ENCODE results near the gene MUC4. TPM values are rescaled to one million over a fixed set of nuclear protein-coding genes. Genes with fewer than 3 reads are reported as not detected.

The MUC4 gene
- total RNA-seq, 1 experiment from 2014 or later = 63.7 TPM

- POLR2A ChIA-PET (ENCODE audit: unreplicated experiment) = no interaction called here
- CTCF ChIA-PET = no interaction called here
Observed at GRCh38 chr3:195767792-195768191, 43.9 kb downstream of the MUC4 start.

GRCh38 chr3:195766671-195767070 lies 45.1 kb downstream of the MUC4 start:
- Histone ChIP-seq H3K36me3 (ENCODE audit: low read depth) (no peaks in the 10 kb centered on the region), H3K9me2 (ENCODE audit: insufficient read depth) (no peaks in the 10 kb centered on the region), H3K27me3 (ENCODE audit: insufficient read depth, low read depth) (no peaks in the 10 kb centered on the region), H3K4me3 (no peak overlapping the region), H3K79me2 (ENCODE audit: low read depth) (no peaks in the 10 kb centered on the region), H3K9me3 (ENCODE audit: insufficient read depth, low read depth) (no peaks in the 10 kb centered on the region), H4K20me1 (ENCODE audit: insufficient read depth) (no peaks in the 10 kb centered on the region), H2AFZ (no peak overlapping the region), H3F3A (ENCODE audit: insufficient read depth, low read depth) (no peaks in the 10 kb centered on the region), H3K27ac (no peak overlapping the region), H3K4me1 (replicated peaks; ENCODE audit: insufficient read depth) (no peaks in the 10 kb centered on the region), H3K4me2 (no peak overlapping the region)
- CTCF ChIA-PET = no interaction called here
- intact Hi-C loops (cut with micrococcal nuclease; ENCODE audit: unreplicated experiment) = no loop called here
- peak in 1 of 2 experiments; percentile 6 for DNase-seq
- BruUV-seq (replicated peaks) = no TSS peak
- TF ChIP-seq CTCF (conservative IDR thresholded peaks at IDR 0.05) (no peak), EZH2 (IDR thresholded peaks at IDR 0.05; ENCODE audit: low read depth) (no peak)
- POLR2A ChIA-PET (ENCODE audit: unreplicated experiment) = interaction anchor here (0.6 kb wide), 1 partner anchor 77 kb away, joined by 6 read pairs; no protein-coding TSS in a partner anchor

More at GRCh38 chr3:195767792-195768191, 43.9 kb downstream of the MUC4 start:
- no peak for DNase-seq
- TF ChIP-seq CTCF (conservative IDR thresholded peaks at IDR 0.05) = no peak
- TF ChIP-seq EZH2 (IDR thresholded peaks at IDR 0.05; ENCODE audit: low read depth) = no peak
- H3K4me3 ChIP-seq = no peak overlapping the region
- no peaks in the 10 kb centered on the region for H3K4me1 ChIP-seq (replicated peaks; ENCODE audit: insufficient read depth)
- no peaks in the 10 kb centered on the region for H3F3A ChIP-seq (ENCODE audit: insufficient read depth, low read depth)
- H3K9me3 ChIP-seq (ENCODE audit: insufficient read depth, low read depth) = no peaks in the 10 kb centered on the region
- no peaks in the 10 kb centered on the region for H3K36me3 ChIP-seq (ENCODE audit: low read depth)
- no peaks in the 10 kb centered on the region for H3K9me2 ChIP-seq (ENCODE audit: insufficient read depth)
- intact Hi-C loops (cut with micrococcal nuclease; ENCODE audit: unreplicated experiment) = no loop called here
- H3K79me2 ChIP-seq (ENCODE audit: low read depth) = no peaks in the 10 kb centered on the region
- no peak overlapping the region for H2AFZ ChIP-seq
- no peaks in the 10 kb centered on the region for H4K20me1 ChIP-seq (ENCODE audit: insufficient read depth)
- H3K4me2 ChIP-seq = no peak overlapping the region
- BruUV-seq (replicated peaks) = no TSS peak
- no peak overlapping the region for H3K27ac ChIP-seq
- H3K27me3 ChIP-seq (ENCODE audit: insufficient read depth, low read depth) = no peaks in the 10 kb centered on the region

- Histone ChIP-seq H4K20me1 (ENCODE audit: insufficient read depth) (no peaks in the 10 kb centered on the region), H3K9me2 (ENCODE audit: insufficient read depth) (no peaks in the 10 kb centered on the region), H3K4me3 (no peak overlapping the region), H3K4me2 (no peak overlapping the region), H3K36me3 (ENCODE audit: low read depth) (no peaks in the 10 kb centered on the region), H3F3A (ENCODE audit: insufficient read depth, low read depth) (no peaks in the 10 kb centered on the region), H3K79me2 (ENCODE audit: low read depth) (no peaks in the 10 kb centered on the region), H3K9me3 (ENCODE audit: insufficient read depth, low read depth) (no peaks in the 10 kb centered on the region), H3K4me1 (replicated peaks; ENCODE audit: insufficient read depth) (no peaks in the 10 kb centered on the region), H3K27ac (no peak overlapping the region), H2AFZ (no peak overlapping the region), H3K27me3 (ENCODE audit: insufficient read depth, low read depth) (no peaks in the 10 kb centered on the region)
- DNase-seq = peak in 1 of 2 experiments; percentile 28
- intact Hi-C loops (cut with micrococcal nuclease; ENCODE audit: unreplicated experiment) = no loop called here
- no TSS peak for BruUV-seq (replicated peaks)
- TF ChIP-seq CTCF (conservative IDR thresholded peaks at IDR 0.05) (no peak), EZH2 (IDR thresholded peaks at IDR 0.05; ENCODE audit: low read depth) (no peak)
- ChIA-PET POLR2A (ENCODE audit: unreplicated experiment) (no interaction called here), CTCF (no interaction called here)
Observed at GRCh38 chr3:195764961-195765706, 46.6 kb downstream of the MUC4 start.

Measured in PC-9 (cell line).